Neural crest cell (in vitro differentiated cells): Measurements from ENCODE around the gene TNFRSF1A. TPM values are rescaled to one million over a fixed set of nuclear protein-coding genes. Genes with fewer than 3 reads are reported as not detected.

Source experiments
- DNase-seq: peaks from one replicate; pipeline ENCODE4 v3.0.0; 2021; ENCODE audit warnings: low read depth, mixed read lengths, low spot score
- H3K27ac Mint-ChIP-seq: one replicate; pipeline ENCODE4 v1.8.0; 2021; ENCODE audit warnings: mild to moderate bottlenecking, mixed read lengths; ENCODE audit not compliant: unreplicated experiment
- H3K27me3 Mint-ChIP-seq: 2 replicates; pipeline ENCODE4 v1.8.0; 2021; ENCODE audit warnings: low read depth, mild to moderate bottlenecking, mixed read lengths
- H3K36me3 Mint-ChIP-seq: 2 replicates; pipeline ENCODE4 v1.8.0; 2021; ENCODE audit warnings: low read depth, mild to moderate bottlenecking, mixed read lengths
- H3K4me1 Mint-ChIP-seq: 2 replicates; pipeline ENCODE4 v1.8.0; 2021; ENCODE audit warnings: mixed read lengths
- H3K4me3 Mint-ChIP-seq: one replicate; pipeline ENCODE4 v1.8.0; 2021; ENCODE audit warnings: mild to moderate bottlenecking, mixed read lengths
- H3K9me3 Mint-ChIP-seq: 2 replicates; pipeline ENCODE4 v1.8.0; 2021; ENCODE audit warnings: mixed read lengths
- total RNA-seq: library from RNA; stranded (reverse); gene quantifications from 2 replicates; pipeline ENCODE4 v1.2.1, GENCODE V29; 2021
- TF ChIP-seq, protein P1 (sequence below): fragments of 200-600 bp; sonication (generic); conservative IDR thresholded peaks from 2 replicates; pipeline ENCODE4 v1.5.0; 2021; ENCODE audit warnings: antibody characterized with exemption, mild to moderate bottlenecking

The TNFRSF1A gene
- total RNA-seq, 1 donor from 2014 or later: 47.7 TPM

DNA sequence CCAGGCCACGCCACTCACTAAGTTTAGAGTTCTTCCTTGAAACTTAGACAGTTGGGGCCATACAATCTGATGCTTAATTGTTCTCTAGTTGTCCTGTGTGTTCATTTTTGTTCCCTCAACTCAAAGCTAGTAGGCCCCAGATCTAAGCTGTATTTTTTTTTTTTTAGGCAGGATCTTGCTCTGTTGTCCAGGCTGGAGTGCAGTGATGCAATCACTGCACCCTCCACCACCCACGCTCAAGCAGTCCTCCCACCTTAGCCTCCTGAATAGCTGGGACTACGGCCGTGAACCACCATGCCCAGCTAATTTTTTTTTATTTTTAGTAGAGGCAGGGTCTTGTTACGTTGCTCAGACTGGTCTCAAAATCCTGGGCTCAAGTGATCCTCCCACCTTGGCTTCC is 7.5 kb downstream of the TNFRSF1A start:
- H3K4me1 Mint-ChIP-seq: peaks cover 6% of the 10 kb centered on the region
- peaks cover 8% of the 10 kb centered on the region for H3K36me3 Mint-ChIP-seq
- TF ChIP-seq, protein P1, sequence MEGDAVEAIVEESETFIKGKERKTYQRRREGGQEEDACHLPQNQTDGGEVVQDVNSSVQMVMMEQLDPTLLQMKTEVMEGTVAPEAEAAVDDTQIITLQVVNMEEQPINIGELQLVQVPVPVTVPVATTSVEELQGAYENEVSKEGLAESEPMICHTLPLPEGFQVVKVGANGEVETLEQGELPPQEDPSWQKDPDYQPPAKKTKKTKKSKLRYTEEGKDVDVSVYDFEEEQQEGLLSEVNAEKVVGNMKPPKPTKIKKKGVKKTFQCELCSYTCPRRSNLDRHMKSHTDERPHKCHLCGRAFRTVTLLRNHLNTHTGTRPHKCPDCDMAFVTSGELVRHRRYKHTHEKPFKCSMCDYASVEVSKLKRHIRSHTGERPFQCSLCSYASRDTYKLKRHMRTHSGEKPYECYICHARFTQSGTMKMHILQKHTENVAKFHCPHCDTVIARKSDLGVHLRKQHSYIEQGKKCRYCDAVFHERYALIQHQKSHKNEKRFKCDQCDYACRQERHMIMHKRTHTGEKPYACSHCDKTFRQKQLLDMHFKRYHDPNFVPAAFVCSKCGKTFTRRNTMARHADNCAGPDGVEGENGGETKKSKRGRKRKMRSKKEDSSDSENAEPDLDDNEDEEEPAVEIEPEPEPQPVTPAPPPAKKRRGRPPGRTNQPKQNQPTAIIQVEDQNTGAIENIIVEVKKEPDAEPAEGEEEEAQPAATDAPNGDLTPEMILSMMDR: no peak
- H3K27me3 Mint-ChIP-seq: no peaks in the 10 kb centered on the region
- H3K9me3 Mint-ChIP-seq: no peaks in the 10 kb centered on the region
- no peak for DNase-seq
- no peak overlapping the region for H3K4me3 Mint-ChIP-seq
- no peak overlapping the region for H3K27ac Mint-ChIP-seq

DNA sequence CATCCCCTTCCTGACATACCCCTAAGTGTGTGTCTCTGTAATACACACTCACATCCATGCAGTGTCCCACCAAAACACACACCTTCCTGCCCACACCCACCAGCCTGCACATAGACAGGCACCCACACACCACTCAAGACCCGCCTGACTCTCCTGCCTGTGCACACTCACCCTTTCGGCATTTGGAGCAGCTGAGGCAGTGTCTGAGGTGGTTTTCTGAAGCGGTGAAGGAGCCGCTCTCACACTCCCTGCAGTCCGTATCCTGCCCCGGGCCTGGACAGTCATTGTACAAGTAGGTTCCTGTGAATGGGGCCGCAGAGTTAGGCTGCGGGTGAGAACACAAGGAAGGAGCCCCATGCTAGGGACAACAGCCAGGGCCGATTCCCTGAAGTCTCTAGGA is 8.3 kb downstream of the TNFRSF1A start:
- H3K9me3 Mint-ChIP-seq: no peaks in the 10 kb centered on the region
- H3K27me3 Mint-ChIP-seq: no peaks in the 10 kb centered on the region
- peak overlapping the region; percentile 86 for H3K27ac Mint-ChIP-seq
- TF ChIP-seq, protein P1: no peak
- DNase-seq: no peak
- peaks cover 8% of the 10 kb centered on the region for H3K36me3 Mint-ChIP-seq
- H3K4me1 Mint-ChIP-seq: peaks cover 6% of the 10 kb centered on the region
- H3K4me3 Mint-ChIP-seq: no peak overlapping the region

DNA sequence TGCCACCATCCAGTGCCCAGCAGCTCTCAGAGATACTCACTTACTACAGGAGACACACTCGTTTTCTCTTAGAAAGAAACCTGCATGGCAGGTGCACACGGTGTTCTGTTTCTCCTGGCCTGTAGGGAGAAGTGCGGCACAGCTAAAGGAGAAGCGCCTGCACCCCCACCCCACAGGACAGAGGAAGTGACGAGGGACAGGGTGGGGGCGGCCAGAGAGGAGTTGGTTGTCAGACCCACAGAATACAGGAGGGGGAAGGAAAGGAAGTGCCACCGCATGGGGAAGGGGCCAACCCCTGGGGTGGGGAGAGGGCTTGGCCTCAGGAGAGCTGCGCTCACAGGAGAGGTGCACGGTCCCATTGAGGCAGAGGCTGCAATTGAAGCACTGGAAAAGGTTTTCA is 8.8 kb downstream of the TNFRSF1A start:
- Mint-ChIP-seq H3K9me3 (no peaks in the 10 kb centered on the region), H3K36me3 (peaks cover 8% of the 10 kb centered on the region)

DNA sequence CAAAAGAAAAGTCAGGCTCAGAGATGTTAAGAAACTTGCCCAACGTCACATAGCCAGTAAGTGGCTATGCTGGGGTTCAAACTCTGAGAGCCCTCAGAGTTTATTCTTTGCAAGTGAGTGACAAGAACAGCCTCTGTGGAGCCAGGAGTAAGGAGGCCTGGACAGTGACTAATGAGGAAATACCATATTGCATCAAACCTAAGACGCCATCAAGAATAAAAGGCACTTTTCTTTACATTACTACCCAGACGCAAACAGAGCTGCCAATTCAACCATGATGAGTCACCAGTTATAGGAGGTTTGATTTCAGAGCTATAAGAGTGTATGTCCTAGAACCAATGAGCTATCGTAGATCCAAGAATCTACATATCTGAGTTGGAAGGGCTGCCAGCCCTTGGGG is 9.4 kb downstream of the TNFRSF1A start:
- Mint-ChIP-seq H3K36me3 (peaks cover 8% of the 10 kb centered on the region), H3K9me3 (no peaks in the 10 kb centered on the region), H3K4me3 (peak overlapping the region; percentile 75)

More for the DNA sequence above, 8.8 kb downstream of the TNFRSF1A start:
- Mint-ChIP-seq H3K27ac (no peak overlapping the region), H3K4me3 (peak overlapping the region; percentile 75), H3K27me3 (no peaks in the 10 kb centered on the region), H3K4me1 (peaks cover 6% of the 10 kb centered on the region)
- TF ChIP-seq, protein P1: no peak
- no peak for DNase-seq

DNA sequence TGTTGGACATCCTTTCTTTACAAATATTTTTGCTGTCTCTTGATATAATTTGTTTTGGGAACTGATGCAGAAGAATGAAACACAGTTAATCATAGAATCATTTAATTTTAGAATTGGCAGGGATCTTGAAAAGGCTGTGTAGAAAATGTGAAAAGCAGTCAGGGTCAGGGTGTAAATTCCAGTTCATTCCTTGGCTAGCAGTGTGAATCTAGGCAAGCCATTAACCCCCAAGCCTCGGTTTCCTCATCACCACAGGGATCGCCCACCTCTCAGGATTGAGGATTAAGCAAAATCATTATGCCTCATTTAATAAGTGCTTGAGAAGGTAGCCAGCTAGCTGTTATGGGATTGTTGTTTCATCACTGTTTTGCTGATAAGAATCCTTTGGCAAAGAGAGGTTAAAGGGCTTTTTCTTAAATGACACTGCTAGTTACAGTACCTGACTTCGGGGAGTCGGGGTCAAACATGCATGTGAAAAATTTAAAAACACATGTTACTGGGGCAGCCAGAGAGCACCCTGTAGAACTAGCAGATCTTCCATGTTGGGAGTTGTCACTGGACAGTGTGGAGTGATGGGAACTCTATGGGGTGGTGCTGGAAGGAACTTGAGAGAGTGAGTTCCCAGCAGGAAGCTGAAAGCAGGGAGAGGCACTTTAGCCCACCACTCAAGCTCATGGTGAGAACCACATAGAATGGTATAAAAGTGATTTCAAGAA is 10.7 kb downstream of the TNFRSF1A start:
- Mint-ChIP-seq H3K36me3 (peaks cover 8% of the 10 kb centered on the region), H3K9me3 (no peaks in the 10 kb centered on the region), H3K27me3 (no peaks in the 10 kb centered on the region), H3K4me3 (no peak overlapping the region), H3K4me1 (peaks cover 11% of the 10 kb centered on the region), H3K27ac (no peak overlapping the region)
- DNase-seq: no peak
- TF ChIP-seq, protein P1: no peak

More for the DNA sequence above, 9.4 kb downstream of the TNFRSF1A start:
- DNase-seq: no peak
- TF ChIP-seq, protein P1: no peak
- peaks cover 6% of the 10 kb centered on the region for H3K4me1 Mint-ChIP-seq
- H3K27ac Mint-ChIP-seq: peak overlapping the region; percentile 31
- H3K27me3 Mint-ChIP-seq: no peaks in the 10 kb centered on the region
